ENCODE data around the gene LZTS2.

LZTS2 gene

GRCh38 chr10:101050208-101051069, 50.8 kb downstream of the LZTS2 start (continued):
- no peak for TF ChIP-seq ZNF621 (tag by site-specific recombination; IDR thresholded peaks at IDR 0.05)
- no peak for TF ChIP-seq ZNF544 (tag by site-specific recombination; IDR thresholded peaks at IDR 0.05)
- TF ChIP-seq ZNF580 (tag by site-specific recombination; IDR thresholded peaks at IDR 0.05) = no peak
- TF ChIP-seq, protein P1, sequence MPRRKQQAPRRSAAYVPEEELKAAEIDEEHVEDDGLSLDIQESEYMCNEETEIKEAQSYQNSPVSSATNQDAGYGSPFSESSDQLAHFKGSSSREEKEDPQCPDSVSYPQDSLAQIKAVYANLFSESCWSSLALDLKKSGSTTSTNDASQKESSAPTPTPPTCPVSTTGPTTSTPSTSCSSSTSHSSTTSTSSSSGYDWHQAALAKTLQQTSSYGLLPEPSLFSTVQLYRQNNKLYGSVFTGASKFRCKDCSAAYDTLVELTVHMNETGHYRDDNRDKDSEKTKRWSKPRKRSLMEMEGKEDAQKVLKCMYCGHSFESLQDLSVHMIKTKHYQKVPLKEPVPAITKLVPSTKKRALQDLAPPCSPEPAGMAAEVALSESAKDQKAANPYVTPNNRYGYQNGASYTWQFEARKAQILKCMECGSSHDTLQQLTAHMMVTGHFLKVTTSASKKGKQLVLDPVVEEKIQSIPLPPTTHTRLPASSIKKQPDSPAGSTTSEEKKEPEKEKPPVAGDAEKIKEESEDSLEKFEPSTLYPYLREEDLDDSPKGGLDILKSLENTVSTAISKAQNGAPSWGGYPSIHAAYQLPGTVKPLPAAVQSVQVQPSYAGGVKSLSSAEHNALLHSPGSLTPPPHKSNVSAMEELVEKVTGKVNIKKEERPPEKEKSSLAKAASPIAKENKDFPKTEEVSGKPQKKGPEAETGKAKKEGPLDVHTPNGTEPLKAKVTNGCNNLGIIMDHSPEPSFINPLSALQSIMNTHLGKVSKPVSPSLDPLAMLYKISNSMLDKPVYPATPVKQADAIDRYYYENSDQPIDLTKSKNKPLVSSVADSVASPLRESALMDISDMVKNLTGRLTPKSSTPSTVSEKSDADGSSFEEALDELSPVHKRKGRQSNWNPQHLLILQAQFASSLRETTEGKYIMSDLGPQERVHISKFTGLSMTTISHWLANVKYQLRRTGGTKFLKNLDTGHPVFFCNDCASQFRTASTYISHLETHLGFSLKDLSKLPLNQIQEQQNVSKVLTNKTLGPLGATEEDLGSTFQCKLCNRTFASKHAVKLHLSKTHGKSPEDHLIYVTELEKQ (tag by site-specific recombination; IDR thresholded peaks at IDR 0.05; ENCODE audit: borderline replicate concordance) = no peak
- no peak for TF ChIP-seq GLI2 (tag by site-specific recombination; IDR thresholded peaks at IDR 0.05; ENCODE audit: borderline replicate concordance, low read depth)
- no peak for TF ChIP-seq ZNF292 (tag by site-specific recombination; IDR thresholded peaks at IDR 0.05; ENCODE audit: borderline replicate concordance, low read depth)
- TF ChIP-seq ZNF747 (tag by site-specific recombination; IDR thresholded peaks at IDR 0.05) = no peak
- no peak for TF ChIP-seq HOXA7 (CRISPR knock-in tag; IDR thresholded peaks at IDR 0.05; ENCODE audit: borderline replicate concordance)
- TF ChIP-seq, protein P2, sequence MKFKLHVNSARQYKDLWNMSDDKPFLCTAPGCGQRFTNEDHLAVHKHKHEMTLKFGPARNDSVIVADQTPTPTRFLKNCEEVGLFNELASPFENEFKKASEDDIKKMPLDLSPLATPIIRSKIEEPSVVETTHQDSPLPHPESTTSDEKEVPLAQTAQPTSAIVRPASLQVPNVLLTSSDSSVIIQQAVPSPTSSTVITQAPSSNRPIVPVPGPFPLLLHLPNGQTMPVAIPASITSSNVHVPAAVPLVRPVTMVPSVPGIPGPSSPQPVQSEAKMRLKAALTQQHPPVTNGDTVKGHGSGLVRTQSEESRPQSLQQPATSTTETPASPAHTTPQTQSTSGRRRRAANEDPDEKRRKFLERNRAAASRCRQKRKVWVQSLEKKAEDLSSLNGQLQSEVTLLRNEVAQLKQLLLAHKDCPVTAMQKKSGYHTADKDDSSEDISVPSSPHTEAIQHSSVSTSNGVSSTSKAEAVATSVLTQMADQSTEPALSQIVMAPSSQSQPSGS (tag by site-specific recombination; IDR thresholded peaks at IDR 0.05; ENCODE audit: low read depth) = no peak
- no peak for TF ChIP-seq ZXDB (tag by site-specific recombination; IDR thresholded peaks at IDR 0.05)
- TF ChIP-seq, protein P3, sequence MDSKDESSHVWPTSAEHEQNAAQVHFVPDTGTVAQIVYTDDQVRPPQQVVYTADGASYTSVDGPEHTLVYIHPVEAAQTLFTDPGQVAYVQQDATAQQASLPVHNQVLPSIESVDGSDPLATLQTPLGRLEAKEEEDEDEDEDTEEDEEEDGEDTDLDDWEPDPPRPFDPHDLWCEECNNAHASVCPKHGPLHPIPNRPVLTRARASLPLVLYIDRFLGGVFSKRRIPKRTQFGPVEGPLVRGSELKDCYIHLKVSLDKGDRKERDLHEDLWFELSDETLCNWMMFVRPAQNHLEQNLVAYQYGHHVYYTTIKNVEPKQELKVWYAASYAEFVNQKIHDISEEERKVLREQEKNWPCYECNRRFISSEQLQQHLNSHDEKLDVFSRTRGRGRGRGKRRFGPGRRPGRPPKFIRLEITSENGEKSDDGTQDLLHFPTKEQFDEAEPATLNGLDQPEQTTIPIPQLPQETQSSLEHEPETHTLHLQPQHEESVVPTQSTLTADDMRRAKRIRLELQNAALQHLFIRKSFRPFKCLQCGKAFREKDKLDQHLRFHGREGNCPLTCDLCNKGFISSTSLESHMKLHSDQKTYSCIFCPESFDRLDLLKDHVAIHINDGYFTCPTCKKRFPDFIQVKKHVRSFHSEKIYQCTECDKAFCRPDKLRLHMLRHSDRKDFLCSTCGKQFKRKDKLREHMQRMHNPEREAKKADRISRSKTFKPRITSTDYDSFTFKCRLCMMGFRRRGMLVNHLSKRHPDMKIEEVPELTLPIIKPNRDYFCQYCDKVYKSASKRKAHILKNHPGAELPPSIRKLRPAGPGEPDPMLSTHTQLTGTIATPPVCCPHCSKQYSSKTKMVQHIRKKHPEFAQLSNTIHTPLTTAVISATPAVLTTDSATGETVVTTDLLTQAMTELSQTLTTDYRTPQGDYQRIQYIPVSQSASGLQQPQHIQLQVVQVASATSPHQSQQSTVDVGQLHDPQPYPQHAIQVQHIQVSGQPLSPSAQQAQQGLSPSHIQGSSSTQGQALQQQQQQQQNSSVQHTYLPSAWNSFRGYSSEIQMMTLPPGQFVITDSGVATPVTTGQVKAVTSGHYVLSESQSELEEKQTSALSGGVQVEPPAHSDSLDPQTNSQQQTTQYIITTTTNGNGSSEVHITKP (tag by site-specific recombination; IDR thresholded peaks at IDR 0.05) = peak; percentile 75
- TF ChIP-seq, protein P4, sequence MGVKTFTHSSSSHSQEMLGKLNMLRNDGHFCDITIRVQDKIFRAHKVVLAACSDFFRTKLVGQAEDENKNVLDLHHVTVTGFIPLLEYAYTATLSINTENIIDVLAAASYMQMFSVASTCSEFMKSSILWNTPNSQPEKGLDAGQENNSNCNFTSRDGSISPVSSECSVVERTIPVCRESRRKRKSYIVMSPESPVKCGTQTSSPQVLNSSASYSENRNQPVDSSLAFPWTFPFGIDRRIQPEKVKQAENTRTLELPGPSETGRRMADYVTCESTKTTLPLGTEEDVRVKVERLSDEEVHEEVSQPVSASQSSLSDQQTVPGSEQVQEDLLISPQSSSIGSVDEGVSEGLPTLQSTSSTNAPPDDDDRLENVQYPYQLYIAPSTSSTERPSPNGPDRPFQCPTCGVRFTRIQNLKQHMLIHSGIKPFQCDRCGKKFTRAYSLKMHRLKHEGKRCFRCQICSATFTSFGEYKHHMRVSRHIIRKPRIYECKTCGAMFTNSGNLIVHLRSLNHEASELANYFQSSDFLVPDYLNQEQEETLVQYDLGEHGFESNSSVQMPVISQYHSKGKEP (tag by site-specific recombination; IDR thresholded peaks at IDR 0.05) = no peak
- TF ChIP-seq ZBTB17 (tag by site-specific recombination; IDR thresholded peaks at IDR 0.05) = peak; percentile 30
- TF ChIP-seq, protein P5, sequence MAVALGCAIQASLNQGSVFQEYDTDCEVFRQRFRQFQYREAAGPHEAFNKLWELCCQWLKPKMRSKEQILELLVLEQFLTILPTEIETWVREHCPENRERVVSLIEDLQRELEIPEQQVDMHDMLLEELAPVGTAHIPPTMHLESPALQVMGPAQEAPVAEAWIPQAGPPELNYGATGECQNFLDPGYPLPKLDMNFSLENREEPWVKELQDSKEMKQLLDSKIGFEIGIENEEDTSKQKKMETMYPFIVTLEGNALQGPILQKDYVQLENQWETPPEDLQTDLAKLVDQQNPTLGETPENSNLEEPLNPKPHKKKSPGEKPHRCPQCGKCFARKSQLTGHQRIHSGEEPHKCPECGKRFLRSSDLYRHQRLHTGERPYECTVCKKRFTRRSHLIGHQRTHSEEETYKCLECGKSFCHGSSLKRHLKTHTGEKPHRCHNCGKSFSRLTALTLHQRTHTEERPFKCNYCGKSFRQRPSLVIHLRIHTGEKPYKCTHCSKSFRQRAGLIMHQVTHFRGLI (tag by site-specific recombination; IDR thresholded peaks at IDR 0.05) = no peak
- TF ChIP-seq PATZ1 (tag by site-specific recombination; IDR thresholded peaks at IDR 0.05) = peak; percentile 85
- TF ChIP-seq, protein P6, sequence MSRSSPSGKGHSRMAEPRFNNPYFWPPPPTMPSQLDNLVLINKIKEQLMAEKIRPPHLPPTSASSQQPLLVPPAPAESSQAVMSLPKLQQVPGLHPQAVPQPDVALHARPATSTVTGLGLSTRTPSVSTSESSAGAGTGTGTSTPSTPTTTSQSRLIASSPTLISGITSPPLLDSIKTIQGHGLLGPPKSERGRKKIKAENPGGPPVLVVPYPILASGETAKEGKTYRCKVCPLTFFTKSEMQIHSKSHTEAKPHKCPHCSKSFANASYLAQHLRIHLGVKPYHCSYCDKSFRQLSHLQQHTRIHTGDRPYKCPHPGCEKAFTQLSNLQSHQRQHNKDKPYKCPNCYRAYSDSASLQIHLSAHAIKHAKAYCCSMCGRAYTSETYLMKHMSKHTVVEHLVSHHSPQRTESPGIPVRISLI (tag by site-specific recombination; IDR thresholded peaks at IDR 0.05) = no peak
- TF ChIP-seq OSR2 (tag by site-specific recombination; IDR thresholded peaks at IDR 0.05) = no peak
- no peak for TF ChIP-seq ZNF132 (tag by site-specific recombination; IDR thresholded peaks at IDR 0.05; ENCODE audit: borderline replicate concordance)
